ENCODE measurements around the gene IFTAP.

- TF ChIP-seq CTCF (IDR thresholded peaks at IDR 0.05 in 8 of 11, conservative IDR thresholded peaks at IDR 0.05 in 3 of 11) (no peak), POLR2AphosphoS5 (IDR thresholded peaks at IDR 0.05) (no peak), POLR2A (IDR thresholded peaks at IDR 0.05) (no peak)
Observed at GRCh38 chr11:36550385-36551115, 43.8 kb upstream of the IFTAP start.

All from spleen (tissue), 7 donors.